Measurements from ENCODE around the gene MAGI3. TPM values are rescaled to one million over a fixed set of nuclear protein-coding genes. Genes with fewer than 3 reads are reported as not detected.

The MAGI3 gene
- total and polyA plus RNA-seq, 2 of the 13 experiments (the other 11 are each of a cell fraction or from before 2014, with no cell fraction given): 4.0 to 11.8 TPM

GRCh38 chr1:113515498-113515897 is 125.2 kb downstream of the MAGI3 start:
- intact Hi-C loops (cut with micrococcal nuclease; ENCODE audit: unreplicated experiment): no loop called here
- TF ChIP-seq POGK (CRISPR knock-in tag; conservative IDR thresholded peaks at IDR 0.05) (no peak), ZNF282 (IDR thresholded peaks at IDR 0.05; ENCODE audit: partially characterized antibody) (no peak), POLR2G (IDR thresholded peaks at IDR 0.05; ENCODE audit: low read depth, low read length) (no peak), MYNN (CRISPR knock-in tag; IDR thresholded peaks at IDR 0.05; ENCODE audit: low read depth) (no peak), ZMYM3 (CRISPR knock-in tag; IDR thresholded peaks at IDR 0.05) (no peak), ZHX2 (IDR thresholded peaks at IDR 0.05; ENCODE audit: low read depth) (no peak), ZHX2 (CRISPR knock-in tag; IDR thresholded peaks at IDR 0.05; ENCODE audit: borderline replicate concordance) (no peak), MYC (CRISPR knock-in tag; IDR thresholded peaks at IDR 0.05; ENCODE audit: borderline replicate concordance) (no peak), FOXA3 (CRISPR knock-in tag; IDR thresholded peaks at IDR 0.05) (no peak), ZNF484 (CRISPR knock-in tag; IDR thresholded peaks at IDR 0.05; ENCODE audit: borderline replicate concordance, low read depth) (no peak), PRPF4 (IDR thresholded peaks at IDR 0.05; ENCODE audit: low read depth, low read length, poor library complexity, severe bottlenecking) (no peak)
- no peaks in the 10 kb centered on the region for H3K27me3 ChIP-seq (ENCODE audit: control insufficient read depth in 1 of 2, insufficient read depth in 2 of 2, low read length in 2 of 2)
- H3K4me1 ChIP-seq (ENCODE audit: insufficient read depth, low read length): peaks cover 51% of the 10 kb centered on the region
- H3K4me2 ChIP-seq (ENCODE audit: low read depth, low read length): no peak overlapping the region
- no peak overlapping the region for H3K27ac ChIP-seq (ENCODE audit: extremely low read length, insufficient read depth, low read length)
- no peak for FAIRE-seq
- no peak overlapping the region for H2AFZ ChIP-seq (ENCODE audit: low read length)
- no peak overlapping the region for H3K4me3 ChIP-seq (replicated peaks in 1 of 3; ENCODE audit: insufficient read depth in 1 of 3, low read depth in 2 of 3, low read length in 3 of 3)
- H4K20me1 ChIP-seq (ENCODE audit: insufficient read depth, low read length): no peaks in the 10 kb centered on the region; the same call in 1 of the 2 replicates
- WGBS (ENCODE audit: low lambda C conversion rate): 100% methylated on average over 1 of the region's 1 CpG
- no TSS peak for BruUV-seq (replicated peaks)
- peaks cover 14% of the 10 kb centered on the region for H3K9me3 ChIP-seq (ENCODE audit: low read length)
- no peak overlapping the region for H3K9ac ChIP-seq (ENCODE audit: insufficient read depth, low read depth, low read length)
- DNase-seq (ENCODE audit: low spot score): no peak
- ATAC-seq: no peak
- in situ Hi-C loops (cut with HindIII; ENCODE audit: extremely low pct_ligation_motif_present, low pct_unique_long_range_greater_than_20kb): no loop called here
- ChIA-PET POLR2A (no interaction called here), CTCF (ENCODE audit: low intra/inter-chr PET ratio, low total read pairs) (no interaction called here)
- H3K36me3 ChIP-seq (replicated peaks in 1 of 2; ENCODE audit: control insufficient read depth in 1 of 2, insufficient read depth in 2 of 2, low read length in 2 of 2): no peaks in the 10 kb centered on the region
- peaks cover 7% of the 10 kb centered on the region for H3K79me2 ChIP-seq (ENCODE audit: insufficient read depth, low read length)
